NCI-H2081 treated with DMSO at 0.1 percent for 48 hours (cell line): ENCODE measurements around the gene CCDC180.
"Not testable (repeated sequence)": the region's sequence is repeated elsewhere in the genome, so short reads cannot be mapped to it uniquely, and the experiment has no call there.

Source experiments
- DNase-seq: peaks from one replicate; lab custom pipeline; 2025; lab: John Stamatoyannopoulos, UW

Gene CCDC180

GRCh38 chr9:97311798-97312500 is 4.5 kb downstream of the CCDC180 start:
- no peak for DNase-seq

- DNase-seq, result no peak
These were observed 5.1 kb downstream of the CCDC180 start for GRCh38 chr9:97312556-97312955.

GRCh38 chr9:97313243-97313642 is 5.8 kb downstream of the CCDC180 start:
- no peak for DNase-seq

GRCh38 chr9:97313746-97314145 is 6.3 kb downstream of the CCDC180 start:
- no peak for DNase-seq

- no peak for DNase-seq
These were observed 7.0 kb downstream of the CCDC180 start for GRCh38 chr9:97314503-97314902.

- DNase-seq, result no peak
These were observed 8.1 kb downstream of the CCDC180 start for GRCh38 chr9:97315550-97315949.

- DNase-seq, result no peak
These were observed 9.4 kb downstream of the CCDC180 start for GRCh38 chr9:97316904-97317303.

- no peak for DNase-seq
These were observed 11.0 kb downstream of the CCDC180 start for GRCh38 chr9:97318433-97318832.

GRCh38 chr9:97319395-97319794 is 11.9 kb downstream of the CCDC180 start:
- no peak for DNase-seq

GRCh38 chr9:97320080-97320642 is 12.7 kb downstream of the CCDC180 start:
- DNase-seq, result no peak

- no peak for DNase-seq
These were observed 13.8 kb downstream of the CCDC180 start for GRCh38 chr9:97321251-97321650.

GRCh38 chr9:97321691-97322090 is 14.2 kb downstream of the CCDC180 start:
- no peak for DNase-seq

- DNase-seq, result no peak
These were observed 14.6 kb downstream of the CCDC180 start for GRCh38 chr9:97322105-97322504.

- DNase-seq, result no peak
These were observed 17.5 kb downstream of the CCDC180 start for GRCh38 chr9:97324954-97325353.

GRCh38 chr9:97327562-97327961 is 20.1 kb downstream of the CCDC180 start:
- no peak for DNase-seq

GRCh38 chr9:97332993-97333392 is 25.5 kb downstream of the CCDC180 start:
- no peak for DNase-seq

GRCh38 chr9:97335622-97336021 is 28.2 kb downstream of the CCDC180 start:
- DNase-seq, result not testable (repeated sequence)

GRCh38 chr9:97348871-97349270 is 41.4 kb downstream of the CCDC180 start:
- no peak for DNase-seq

GRCh38 chr9:97349400-97349799 is 41.9 kb downstream of the CCDC180 start:
- no peak for DNase-seq

GRCh38 chr9:97354637-97355036 is 47.2 kb downstream of the CCDC180 start:
- no peak for DNase-seq

- no peak for DNase-seq
These were observed 49.6 kb downstream of the CCDC180 start for GRCh38 chr9:97357056-97357455.
